HG03135 (cell line): ENCODE measurements around the gene CACNA1C.

Experiments used
- ATAC-seq: cut with Tn5 transposase; IDR thresholded peaks from one replicate; pipeline ENCODE4 v1.9.1; 2021; ENCODE audit warnings: mild to moderate bottlenecking, moderate library complexity; ENCODE audit not compliant: unreplicated experiment

Gene CACNA1C

DNA sequence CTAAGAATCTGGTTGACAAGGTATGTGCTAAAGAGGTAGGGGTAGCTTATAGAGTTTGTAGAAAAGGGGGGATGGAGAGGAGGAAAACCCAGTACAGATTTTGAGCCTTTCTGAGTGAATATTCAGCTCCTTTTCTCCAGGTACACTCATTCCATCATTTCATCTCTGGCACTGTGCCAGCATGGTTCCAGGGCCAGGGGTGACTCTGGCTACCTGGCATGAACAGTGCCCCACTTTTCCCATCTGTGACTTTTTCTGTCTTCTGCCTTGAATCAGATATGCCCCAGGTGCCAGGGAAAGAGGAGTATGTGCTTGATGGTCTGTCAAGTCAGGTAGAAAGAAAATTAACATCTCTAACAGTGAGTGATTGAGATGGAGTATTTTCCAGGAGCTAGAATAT lies 175.7 kb downstream of the CACNA1C start:
- ATAC-seq, result no peak

DNA sequence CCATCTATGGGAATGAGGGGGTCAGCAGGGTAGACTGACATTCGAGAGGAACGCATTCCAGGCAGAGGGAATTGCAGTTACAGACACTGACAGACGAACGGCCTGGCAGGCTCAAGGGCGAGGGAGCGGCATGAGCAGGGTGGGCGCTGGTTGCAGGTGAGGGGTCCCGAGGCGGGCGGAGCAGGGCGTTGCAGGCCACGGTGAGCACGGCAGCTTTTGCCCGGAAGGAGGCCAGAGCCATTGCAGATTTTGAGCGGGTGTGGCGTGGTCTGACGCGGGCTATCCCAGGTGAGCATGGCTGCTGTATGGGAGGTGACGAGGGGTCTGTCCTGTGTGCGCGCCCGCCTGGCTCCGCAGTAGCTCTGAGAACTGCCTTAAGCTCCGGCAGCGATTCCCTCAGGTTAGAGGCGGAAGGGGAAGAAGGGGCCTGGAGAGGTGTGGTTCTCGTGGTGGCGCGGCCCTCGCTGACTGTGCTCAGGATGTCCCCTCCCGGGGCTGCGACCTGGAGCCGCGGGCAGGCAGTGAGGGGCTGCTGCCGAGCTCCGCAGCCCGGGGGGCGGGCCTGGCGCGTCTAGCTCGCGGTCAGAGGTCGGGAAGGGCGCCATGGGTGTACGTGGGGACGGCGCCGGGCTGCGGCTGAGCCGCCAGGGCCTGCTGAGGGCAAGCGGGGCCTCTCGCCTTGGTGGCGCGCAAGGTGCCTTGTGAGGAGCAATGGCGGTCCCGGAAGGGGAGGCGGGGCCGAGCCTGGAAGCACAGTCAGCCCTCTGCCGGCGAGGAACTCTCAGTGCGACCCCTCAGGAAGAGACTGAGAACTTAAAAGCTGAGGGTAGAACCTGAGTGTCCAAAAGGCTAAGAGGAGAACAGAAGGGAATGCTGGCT lies 177.1 kb downstream of the CACNA1C start:
- no peak for ATAC-seq

DNA sequence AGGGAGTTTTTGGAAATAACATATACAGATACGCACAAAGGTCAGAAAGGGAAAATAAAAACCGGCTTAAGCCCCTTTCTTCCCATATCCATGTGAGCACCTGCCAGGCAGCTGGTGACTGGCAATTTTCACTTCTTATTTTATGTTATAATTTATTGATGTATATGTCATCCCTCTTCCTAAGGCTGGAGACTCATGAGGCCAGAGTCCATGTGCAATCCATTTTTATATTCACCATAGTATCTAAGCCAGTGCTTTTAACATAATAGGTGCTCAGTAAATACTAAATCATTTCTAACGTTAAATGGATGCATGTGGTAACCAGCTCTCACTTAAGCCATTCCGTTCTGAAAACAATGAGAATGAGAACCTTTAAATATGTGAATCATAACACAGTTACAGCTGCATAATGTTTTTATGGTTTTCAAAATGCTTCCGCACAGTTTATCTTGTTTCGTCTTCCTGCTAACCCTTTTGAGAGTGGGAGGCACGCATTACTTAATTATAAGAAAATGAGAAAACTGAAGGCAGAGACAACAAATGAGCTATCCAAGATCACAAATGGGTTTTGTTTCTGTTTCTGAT lies 178.3 kb downstream of the CACNA1C start:
- no peak for ATAC-seq

DNA sequence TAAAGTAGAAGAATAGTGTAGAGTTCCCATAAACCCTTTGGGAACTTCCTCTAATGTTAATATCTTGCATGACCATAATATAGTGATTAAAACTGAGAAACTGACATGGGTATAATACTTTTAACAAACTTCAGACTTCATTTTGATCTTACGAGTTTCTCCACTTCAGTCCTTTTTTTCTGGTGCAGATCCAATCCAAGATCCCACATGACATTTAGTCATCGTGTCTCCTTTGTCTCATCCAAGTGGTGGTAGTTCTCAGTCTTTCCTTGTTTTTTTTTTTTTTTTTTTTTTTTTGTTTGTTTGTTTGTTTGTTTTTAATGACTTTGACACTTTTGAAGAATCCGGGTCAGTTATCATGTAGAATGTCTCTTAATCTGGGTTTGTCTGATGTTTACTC lies 179.2 kb downstream of the CACNA1C start:
- no peak for ATAC-seq

DNA sequence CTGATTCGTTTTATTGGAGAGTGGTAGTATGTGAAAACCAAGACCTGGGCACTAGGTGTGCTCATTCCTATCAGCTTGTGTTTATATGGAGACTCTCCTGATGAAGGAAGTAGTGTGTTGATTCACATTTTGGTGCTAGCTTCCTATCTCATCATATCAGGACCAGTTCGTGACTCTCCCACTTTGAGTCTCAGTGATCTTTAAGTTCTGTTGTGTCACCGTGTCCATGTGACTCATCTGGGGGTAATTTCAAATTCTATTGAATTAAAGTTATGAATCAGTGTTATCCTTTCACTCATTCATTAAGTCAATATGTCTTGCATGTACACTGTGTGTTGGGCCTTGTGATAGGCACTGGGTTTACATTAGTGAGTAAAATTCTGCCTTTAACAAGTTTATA lies 180.2 kb downstream of the CACNA1C start:
- ATAC-seq, result no peak

DNA sequence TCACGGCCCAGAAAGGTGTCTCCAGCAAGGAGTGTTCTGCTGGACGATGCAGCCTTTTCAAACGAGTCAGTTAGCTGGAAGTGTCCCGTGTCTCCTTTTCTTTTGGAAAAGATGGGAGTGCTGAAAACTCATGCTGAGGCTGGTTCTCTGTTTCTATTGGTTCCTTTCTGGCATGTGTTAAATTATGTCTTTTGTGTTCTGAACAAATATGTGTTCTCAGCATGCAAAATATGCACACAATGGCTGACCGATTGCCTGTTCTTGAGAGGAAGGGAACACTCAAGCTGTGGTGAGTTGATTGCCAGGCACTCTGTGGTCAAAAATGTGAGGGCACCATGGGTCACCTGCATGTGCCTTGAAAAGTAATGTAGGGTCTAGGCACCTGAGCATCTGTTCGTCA lies 181.3 kb downstream of the CACNA1C start:
- no peak for ATAC-seq

DNA sequence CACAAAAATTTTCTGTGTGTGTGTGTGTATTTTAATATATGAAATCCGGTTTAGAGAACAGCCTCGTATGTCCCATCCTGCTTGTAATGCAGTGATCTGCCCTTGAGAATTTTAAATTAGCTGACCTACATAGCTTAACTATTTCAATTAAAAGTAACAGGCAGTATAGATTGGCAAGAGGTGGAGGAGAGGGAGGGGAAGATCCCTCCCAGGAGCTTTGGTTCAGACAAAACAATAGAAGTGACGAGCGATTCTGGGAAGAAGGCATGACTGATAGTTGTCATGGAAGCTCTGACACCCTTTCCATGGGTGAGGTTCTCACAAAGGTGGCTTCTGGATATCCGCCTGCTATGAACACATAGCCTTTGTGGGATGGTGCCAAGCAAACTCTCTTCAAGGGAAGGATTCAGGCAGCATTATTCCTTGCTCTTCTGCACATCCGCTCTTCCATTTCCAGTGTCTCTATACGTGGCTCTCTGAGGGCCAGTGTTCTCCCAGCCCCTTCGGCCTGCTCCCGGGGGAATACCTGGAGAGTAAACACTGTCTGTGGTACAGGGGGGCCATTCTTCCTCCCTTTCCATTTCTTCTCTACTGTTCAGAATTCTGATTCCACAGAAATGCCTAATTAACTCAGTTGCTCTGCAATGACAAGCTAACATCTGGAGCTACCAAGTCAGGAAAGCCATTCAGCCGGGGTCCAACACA lies 182.0 kb downstream of the CACNA1C start:
- ATAC-seq, result no peak

DNA sequence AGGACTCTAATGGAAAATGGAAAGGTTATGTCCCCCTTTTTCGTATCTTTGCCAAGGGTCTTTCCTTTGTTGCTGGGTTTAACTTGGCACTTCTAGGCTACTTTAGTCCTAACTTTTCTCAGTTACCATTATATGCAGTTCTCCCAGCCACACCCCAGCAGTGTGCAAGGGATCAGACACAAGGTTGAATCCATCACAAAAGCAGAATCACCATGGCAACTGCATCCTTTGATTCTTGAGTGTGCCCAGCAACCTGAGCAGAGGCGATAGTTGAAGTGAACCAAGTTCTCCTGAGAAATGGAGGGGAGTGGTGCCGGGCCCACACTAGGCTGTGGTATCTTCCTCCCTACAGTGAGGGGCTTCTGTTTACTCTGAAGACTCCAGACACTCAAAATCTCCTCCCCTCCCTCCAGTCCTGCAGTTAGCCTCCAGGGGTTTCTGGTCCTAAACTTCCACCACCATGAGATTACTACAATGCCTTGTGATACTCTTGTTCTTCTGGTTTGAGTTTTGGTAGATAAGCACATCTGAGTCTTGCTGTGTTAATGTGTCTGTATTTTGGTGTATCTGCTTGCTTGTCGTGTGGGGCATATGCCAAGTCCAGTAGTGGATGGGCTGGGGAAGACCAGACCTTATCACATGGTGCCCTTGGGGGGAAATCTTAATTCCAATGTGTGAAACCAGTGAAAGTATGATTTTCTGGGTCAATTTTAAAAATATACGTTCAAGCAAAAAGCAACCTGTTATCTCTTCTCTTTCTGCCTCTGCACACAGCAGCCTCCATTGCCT lies 183.9 kb downstream of the CACNA1C start:
- no peak for ATAC-seq

DNA sequence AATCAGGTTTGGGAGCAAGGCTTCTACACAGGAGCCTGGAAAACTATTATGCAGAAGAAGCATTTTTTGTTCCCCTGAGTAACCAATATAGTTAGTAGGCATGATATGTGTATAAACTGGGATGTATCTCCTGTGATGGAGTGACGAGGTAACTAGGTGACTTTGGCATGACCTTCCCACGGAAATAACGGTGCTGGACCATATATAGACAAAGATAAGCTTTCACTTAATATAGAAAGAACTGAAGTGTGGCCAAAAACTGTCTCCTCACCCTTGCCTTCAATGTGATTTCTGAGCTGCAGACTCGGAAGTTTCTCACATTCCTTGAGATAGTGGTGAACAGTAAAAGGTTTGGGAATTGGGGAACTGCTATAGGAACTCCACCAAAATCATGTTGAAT lies 185.3 kb downstream of the CACNA1C start:
- no peak for ATAC-seq

DNA sequence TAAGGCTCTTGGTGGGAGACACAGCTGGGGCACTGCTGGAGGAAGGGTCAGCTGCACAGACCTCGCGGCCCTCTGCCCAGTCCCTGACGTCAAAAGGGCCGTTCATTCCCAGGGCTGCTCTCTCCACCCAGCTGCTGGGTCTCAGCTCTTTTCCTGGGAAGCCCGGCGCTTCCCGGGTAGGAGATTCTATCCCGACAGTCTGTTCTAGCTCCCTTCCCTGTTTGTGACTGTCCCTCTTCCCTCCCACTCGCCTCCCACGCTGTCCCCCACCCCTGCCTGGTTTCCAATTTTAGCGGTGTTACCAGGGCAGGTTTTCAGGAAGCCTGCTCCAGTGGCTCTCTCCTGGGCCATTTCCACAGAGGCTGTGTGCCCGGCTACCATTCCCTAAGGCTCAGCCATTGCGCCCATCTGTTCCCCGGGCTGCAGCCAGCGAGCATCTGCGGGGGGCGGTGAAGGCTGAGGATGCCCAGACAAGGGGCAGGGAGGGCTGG lies 186.6 kb downstream of the CACNA1C start:
- ATAC-seq, result no peak

DNA sequence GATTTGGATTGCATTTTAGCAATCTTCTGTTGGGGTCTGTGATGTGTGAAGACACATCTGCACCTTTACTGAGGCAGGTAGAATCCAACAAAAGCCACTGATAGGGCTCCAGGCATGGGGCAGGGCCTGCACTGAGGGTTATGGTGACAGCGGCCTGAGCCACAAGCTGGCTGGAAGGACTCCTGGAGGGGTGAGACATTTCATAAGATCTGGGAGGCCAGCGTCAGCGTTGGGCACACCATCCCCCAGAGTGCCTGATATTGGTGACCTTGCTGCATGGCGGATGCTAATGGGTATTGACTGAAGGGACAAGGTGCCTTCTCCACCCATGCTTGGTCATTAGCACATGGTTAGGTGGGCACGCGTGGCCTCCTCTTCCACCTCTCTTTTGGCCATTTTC lies 187.6 kb downstream of the CACNA1C start:
- no peak for ATAC-seq

DNA sequence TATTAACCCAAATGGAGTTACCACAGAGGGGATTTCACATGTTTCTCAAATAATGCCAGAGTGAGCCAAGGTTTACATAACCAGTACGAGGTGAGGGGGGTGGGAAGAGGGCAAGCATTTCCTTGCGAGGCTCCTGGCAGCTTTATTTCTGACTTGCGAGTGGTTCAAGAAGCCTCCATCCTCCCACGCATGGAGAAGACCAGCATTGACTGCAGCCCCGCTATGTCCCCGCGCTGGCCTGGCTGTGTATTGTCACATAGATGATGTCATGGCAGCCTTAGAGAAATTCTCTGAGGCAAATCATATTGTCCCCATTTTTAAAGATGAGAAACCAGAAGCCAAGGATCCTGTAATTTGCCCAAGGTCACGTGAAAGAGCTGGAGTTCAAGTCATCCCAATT lies 188.2 kb downstream of the CACNA1C start:
- no peak for ATAC-seq

DNA sequence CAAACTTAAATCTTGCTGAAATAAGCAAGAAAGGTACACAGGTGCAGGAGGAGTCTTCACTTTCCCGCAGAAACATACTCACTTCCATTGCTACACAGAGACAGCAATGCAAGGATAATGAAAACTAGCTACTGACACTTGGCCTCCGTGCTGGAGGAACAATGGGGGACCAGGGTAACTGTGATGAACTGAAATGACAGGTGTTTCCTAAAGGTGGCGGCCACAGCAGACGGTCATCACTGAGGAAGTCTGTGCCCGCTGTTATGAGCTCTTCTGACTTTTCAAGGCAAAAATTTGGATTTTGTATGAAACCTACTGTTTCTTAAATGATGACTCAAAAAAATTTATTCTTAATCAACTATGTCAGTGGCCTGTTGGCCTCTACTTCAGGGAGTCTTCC lies 189.4 kb downstream of the CACNA1C start:
- ATAC-seq, result no peak

DNA sequence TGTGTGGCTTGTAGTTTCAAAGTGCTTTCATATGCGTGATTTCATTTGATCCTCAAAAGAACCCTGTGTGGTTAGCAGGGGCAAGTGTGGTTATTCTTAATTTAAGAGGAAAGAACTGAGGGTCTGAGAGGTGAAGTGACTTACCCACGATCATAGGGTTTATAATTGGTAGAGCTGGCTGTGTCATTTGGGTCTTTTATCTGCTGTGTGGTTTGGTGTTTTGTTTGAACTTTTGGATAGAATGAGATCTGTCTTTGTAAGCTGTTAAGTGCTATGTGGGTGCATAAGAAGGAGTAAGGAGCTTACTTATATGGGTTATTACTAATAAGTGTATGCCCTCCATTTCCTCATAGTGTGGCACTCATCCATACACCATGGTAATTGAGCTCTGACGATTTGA lies 190.0 kb downstream of the CACNA1C start:
- ATAC-seq, result no peak

DNA sequence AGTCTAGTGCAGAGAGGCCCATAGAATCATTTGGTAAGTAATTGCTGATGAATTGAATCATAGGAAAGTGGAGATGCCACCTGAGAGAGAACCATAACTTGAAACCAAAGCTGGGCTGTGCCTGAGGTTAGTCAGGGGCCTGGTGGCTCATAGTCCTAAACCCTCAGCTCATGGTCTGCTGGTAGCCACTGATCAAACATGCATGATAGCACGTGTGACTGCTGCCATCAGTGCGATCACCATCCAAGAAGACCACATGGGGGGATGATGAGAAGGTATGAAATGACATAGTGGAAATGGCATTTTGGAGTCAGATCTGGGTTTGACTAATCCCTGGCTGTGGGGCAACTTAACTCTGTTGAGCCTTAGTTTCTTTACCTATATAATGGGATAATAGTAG lies 190.5 kb downstream of the CACNA1C start:
- ATAC-seq, result no peak

DNA sequence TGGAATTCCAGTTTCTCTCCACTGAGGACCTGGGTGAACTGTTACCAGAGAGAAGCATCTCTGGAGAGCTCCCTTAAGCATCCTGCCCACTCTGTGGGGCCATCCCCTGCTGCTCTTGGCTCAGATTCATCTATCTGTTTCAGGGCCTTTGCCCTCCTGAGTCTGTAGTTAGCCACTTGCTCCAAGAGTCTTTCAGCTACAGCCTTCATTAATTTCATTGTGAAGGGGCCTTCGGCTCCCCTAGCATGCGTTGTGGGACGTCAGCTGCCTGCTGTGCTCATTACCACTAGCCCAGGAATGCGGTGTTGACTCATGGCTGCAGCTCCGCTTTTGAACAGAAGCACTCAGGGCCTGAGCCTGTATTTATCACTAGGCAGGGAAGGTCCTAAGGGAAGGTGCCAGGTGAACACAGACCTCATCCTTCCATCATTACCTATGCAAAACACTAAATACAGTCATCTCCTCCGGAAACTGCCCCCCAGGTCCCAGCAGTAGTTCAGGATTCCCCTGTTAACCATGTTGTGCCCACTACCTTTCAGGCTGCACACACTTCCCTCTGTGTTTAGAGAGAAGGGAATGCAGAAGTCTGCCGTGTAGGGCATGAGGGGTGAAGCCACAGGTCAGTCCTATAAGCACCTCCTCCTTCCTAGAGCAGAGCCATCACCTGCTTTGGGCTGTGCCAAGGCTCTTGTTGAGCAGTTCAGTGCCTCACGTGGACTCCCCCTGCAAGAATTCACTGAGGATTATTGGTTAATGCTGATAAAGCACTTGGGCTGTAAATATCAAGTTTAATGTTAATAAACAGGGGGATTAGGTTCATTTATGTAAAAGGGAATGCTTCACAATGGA lies 191.4 kb downstream of the CACNA1C start:
- ATAC-seq, result no peak

DNA sequence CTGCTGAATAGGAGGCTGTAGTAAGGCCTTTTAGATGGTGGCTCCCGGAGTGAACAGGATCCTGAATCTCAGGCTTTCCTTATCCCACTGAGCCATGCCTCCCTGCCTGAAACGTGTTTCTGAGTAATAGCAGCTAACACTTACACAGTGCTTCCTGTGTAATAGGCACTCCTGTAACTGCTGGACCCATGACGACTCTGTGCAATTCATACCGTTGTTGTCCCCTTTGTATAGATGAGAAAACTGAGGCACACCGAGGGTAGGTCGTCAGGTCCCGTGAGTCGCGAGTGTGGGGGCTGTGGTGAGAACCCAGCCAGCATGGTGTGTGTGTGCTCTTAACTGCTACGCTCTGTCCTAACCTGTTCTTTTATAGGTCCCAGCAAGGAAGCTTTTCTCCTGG lies 193.6 kb downstream of the CACNA1C start:
- no peak for ATAC-seq

DNA sequence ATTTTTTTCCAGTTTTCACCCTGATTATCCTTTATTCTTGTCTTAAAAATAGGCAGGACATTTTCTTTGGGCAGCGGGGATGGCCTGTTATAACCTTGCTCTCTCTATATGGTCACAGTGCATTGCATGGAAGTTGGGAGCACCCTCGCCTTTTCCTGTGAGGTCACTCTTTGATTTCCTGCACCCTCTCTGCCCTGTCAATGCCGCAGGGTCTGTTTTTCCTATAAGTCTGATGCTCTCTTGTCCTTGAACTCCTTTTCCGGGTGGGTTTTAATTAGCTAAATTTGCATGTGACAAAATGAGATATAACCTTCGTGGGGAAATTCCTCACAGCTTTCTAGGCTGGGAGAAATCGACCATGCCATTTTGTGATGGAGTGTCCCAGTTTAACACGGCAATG lies 194.3 kb downstream of the CACNA1C start:
- ATAC-seq, result no peak

DNA sequence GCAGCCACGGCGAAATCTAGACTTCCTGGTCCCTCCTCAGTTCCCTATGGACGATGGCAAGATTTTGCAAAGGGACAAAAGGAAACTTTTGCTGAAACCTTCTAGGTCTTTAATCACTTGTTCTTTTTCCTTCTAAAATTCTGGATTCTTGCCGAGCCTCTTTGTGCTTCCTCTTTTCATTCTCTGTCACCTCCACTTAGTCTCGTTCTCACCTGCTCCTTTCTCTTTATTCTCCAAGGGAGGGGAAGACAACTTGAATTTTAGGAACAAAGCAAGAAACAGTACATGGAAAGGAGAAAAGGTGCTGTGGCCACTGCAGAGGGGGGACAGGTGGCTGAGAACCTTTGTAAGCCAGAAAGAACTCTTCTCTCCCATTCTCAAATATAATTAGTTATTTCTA lies 194.8 kb downstream of the CACNA1C start:
- no peak for ATAC-seq
